ENCODE measurements around the gene PRDM11. TPM values are rescaled to one million over a fixed set of nuclear protein-coding genes. Genes with fewer than 3 reads are reported as not detected.

PRDM11 gene
- total and polyA plus RNA-seq, 7 donors: 2.3 to 14.2 (median 7.2) TPM

GRCh38 chr11:45227836-45228235 is 81.4 kb downstream of the PRDM11 start:
- DNase-seq: no peak
- no peak for ATAC-seq

GRCh38 chr11:45229401-45230020 is 83.1 kb downstream of the PRDM11 start:
- no peak for DNase-seq
- Histone ChIP-seq H3K27me3 (ENCODE audit: insufficient read depth in 3 of 3, low read length in 2 of 3) (no peaks in the 10 kb centered on the region), H3K36me3 (ENCODE audit: insufficient read depth in 1 of 2, low read depth in 1 of 2) (peaks cover 0 to 20% of the 10 kb centered on the region in 2 donors), H3K4me3 (no peak overlapping the region), H3K9me3 (no peaks in the 10 kb centered on the region), H3K27ac (no peak overlapping the region), H3K4me1 (no peaks in the 10 kb centered on the region)
- no peak for ATAC-seq
- WGBS, 3 donors: 86 to 91% (median 88%) methylated on average over 5 of the region's 5 CpGs
- TF ChIP-seq CTCF (IDR thresholded peaks at IDR 0.05): no peak
- intact Hi-C loops (cut with DNase I): loop anchor here in 1 of 2 donors (5.0 kb wide), 2 partner anchors 47 to 117 kb away; no protein-coding TSS in a partner anchor

More at GRCh38 chr11:45227836-45228235, 81.4 kb downstream of the PRDM11 start:
- TF ChIP-seq CTCF (IDR thresholded peaks at IDR 0.05): no peak
- 97 to 98% (median 98%) methylated on average over 19 of the region's 19 CpGs for WGBS, 3 donors
- Histone ChIP-seq H3K4me3 (no peak overlapping the region), H3K9me3 (no peaks in the 10 kb centered on the region), H3K36me3 (ENCODE audit: insufficient read depth in 1 of 2, low read depth in 1 of 2) (peaks cover 0 to 24% of the 10 kb centered on the region in 2 donors), H3K27ac (no peak overlapping the region), H3K4me1 (no peaks in the 10 kb centered on the region), H3K27me3 (ENCODE audit: insufficient read depth in 3 of 3, low read length in 2 of 3) (no peaks in the 10 kb centered on the region)
- intact Hi-C loops (cut with DNase I): no loop called here

- no peaks in the 10 kb centered on the region for H3K9me3 ChIP-seq
- H3K27me3 ChIP-seq (ENCODE audit: insufficient read depth in 3 of 3, low read length in 2 of 3): no peaks in the 10 kb centered on the region
- H3K36me3 ChIP-seq (ENCODE audit: insufficient read depth in 1 of 2, low read depth in 1 of 2): no peaks in the 10 kb centered on the region
- intact Hi-C loops (cut with DNase I): loop anchor here in 1 of 2 donors (5.0 kb wide), 2 partner anchors 50 to 120 kb away; no protein-coding TSS in a partner anchor
- no peaks in the 10 kb centered on the region for H3K4me1 ChIP-seq
- DNase-seq (no peak), ATAC-seq (no peak)
- WGBS, 3 donors: 80 to 83% (median 81%) methylated on average over 5 of the region's 5 CpGs
- no peak for TF ChIP-seq CTCF (IDR thresholded peaks at IDR 0.05)
- H3K4me3 ChIP-seq: no peak overlapping the region
- H3K27ac ChIP-seq: no peak overlapping the region
Observed at GRCh38 chr11:45232341-45233080, 86.1 kb downstream of the PRDM11 start.

GRCh38 chr11:45233121-45233803 is 86.8 kb downstream of the PRDM11 start:
- no peaks in the 10 kb centered on the region for H3K9me3 ChIP-seq
- H3K4me1 ChIP-seq: no peaks in the 10 kb centered on the region
- ATAC-seq (peak; percentile 74 to 96 (median 86)), DNase-seq (peak; percentile 69 to 83)
- no peak overlapping the region for H3K4me3 ChIP-seq
- TF ChIP-seq CTCF (IDR thresholded peaks at IDR 0.05): peak; percentile 77
- no peak overlapping the region for H3K27ac ChIP-seq
- H3K27me3 ChIP-seq (ENCODE audit: insufficient read depth in 3 of 3, low read length in 2 of 3): no peaks in the 10 kb centered on the region
- 56 to 63% (median 59%) methylated on average over 15 to 17 of the region's 17 CpGs for WGBS, 3 donors
- intact Hi-C loops (cut with DNase I): loop anchor here in 1 of 2 donors (5.0 kb wide), 2 partner anchors 51 to 121 kb away; no protein-coding TSS in a partner anchor
- H3K36me3 ChIP-seq (ENCODE audit: insufficient read depth in 1 of 2, low read depth in 1 of 2): no peaks in the 10 kb centered on the region

Data from psoas muscle (tissue), 8 donors.